Activated T-helper 2 cell treated with anti-CD3 and anti-CD28 coated beads, Interferon-gamma antibody, Interleukin-2, Interleukin-4, amounts not matched to agents 10 μg/mL and 5 μg/mL and 100 μg/mL, durations not matched to agents 14 hours and 24 hours and 36 hours (primary cell): Measurements from ENCODE around the gene OSBPL5. TPM values are rescaled to one million over a fixed set of nuclear protein-coding genes. Genes with fewer than 3 reads are reported as not detected.

ENCODE experiments used
- DNase-seq: peaks from one replicate; pipeline ENCODE4 v3.0.0; 2021; ENCODE audit warnings: low spot score
- H3K27ac Mint-ChIP-seq: one replicate; pipeline ENCODE4 v1.8.0; 2021; ENCODE audit warnings: mixed read lengths
- H3K27me3 Mint-ChIP-seq: one replicate; pipeline ENCODE4 v1.8.0; 2021; ENCODE audit warnings: low read depth, mixed read lengths
- H3K36me3 Mint-ChIP-seq: one replicate; pipeline ENCODE4 v1.8.0; 2021; ENCODE audit warnings: low read depth, mixed read lengths
- H3K4me1 Mint-ChIP-seq: one replicate; pipeline ENCODE4 v1.8.0; 2021; ENCODE audit warnings: low read depth, mixed read lengths
- H3K4me3 Mint-ChIP-seq: one replicate; pipeline ENCODE4 v1.8.0; 2021; ENCODE audit warnings: low read depth, mild to moderate bottlenecking, moderate library complexity, mixed read lengths
- H3K9me3 Mint-ChIP-seq: one replicate; pipeline ENCODE4 v1.8.0; 2021; ENCODE audit warnings: mixed read lengths
- intact Hi-C: fragments of 100-400 bp; cut with micrococcal nuclease; formaldehyde crosslinking; loops from one replicate; pipeline ENCODE4 v1.15.1; 2023
- total RNA-seq: library from RNA; stranded (reverse); gene quantifications from 2 replicates; pipeline ENCODE4 v1.2.3, GENCODE V29; 2022

Gene OSBPL5
- total RNA-seq, 1 donor from 2014 or later, result 2.3 TPM

DNA sequence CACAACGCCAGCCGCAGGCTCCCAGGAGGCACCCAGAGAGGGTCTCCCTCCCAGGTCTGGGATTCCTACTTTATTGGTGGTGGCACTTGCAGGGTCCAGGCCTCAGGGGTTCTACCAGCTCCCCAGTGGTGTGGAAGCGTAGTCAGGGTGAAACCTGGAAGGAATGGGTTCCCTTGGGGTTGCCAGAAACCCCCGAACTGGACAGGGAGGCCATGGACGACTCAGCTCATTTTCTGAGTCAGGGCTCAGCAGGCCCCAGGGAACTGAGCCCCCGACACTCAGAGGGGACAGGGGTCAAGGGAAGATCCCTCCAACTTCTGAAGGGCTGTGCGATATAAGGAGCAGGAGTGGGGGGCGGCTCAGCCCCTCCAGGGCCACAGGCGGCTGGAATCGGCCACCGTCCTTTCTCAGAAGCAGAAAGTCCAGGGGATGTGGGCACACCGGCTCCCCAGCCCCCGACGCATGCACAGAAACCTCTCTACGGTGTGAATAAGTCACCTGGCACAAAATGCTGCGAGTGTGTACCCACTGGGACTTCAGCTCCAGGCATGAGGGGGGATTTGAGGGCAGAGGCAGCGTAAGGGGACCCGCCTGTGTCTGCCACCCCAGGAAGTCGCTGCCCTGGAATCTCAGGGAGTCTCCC is 28.4 kb upstream of the OSBPL5 start:
- no peak for DNase-seq
- Mint-ChIP-seq H3K27ac (no peak overlapping the region), H3K4me3 (no peak overlapping the region)

DNA sequence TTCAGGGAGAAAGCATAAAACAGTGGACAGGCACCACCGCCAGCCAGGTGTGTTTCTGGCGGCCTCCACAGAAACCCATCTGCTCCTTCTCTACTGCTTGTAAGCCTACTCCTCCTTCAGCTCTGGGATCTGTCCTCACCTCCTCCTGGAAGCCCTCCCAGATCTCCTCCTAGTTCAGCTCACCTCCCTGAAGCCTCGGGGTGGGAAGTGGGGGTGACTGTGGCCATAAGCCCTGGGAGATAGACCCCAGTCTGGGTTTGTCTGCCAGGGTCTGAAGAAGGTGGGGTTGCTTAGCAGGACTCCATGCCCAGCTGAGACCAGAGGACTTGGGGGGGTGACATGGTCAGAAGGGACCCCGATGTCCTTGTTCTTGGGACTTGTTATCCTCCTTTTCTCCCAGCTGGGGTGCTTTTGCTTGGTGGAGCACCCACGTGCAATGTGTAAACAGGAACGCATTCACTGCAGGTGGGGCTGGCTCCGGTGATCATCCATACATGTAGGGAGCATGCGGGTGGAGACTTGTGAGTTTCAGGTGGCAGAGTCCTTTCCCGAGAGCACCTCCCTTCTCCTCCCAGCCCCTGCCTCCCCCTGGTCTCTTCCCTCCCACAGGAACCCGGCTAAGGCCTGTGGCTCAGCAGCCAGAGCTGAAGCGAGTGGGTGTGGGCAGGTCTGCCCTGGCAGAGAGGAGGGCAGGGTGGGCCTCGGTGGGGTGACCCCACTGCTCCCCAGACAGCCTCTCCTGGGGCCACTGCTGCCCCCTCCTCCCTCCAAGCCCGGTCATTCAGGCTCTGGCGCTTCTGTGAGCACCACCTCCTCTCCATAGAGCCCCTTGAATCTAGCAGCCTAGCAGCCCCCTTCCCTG is 27.6 kb upstream of the OSBPL5 start:
- Mint-ChIP-seq H3K4me1 (no peaks in the 10 kb centered on the region), H3K27me3 (no peaks in the 10 kb centered on the region), H3K27ac (no peak overlapping the region), H3K36me3 (no peaks in the 10 kb centered on the region), H3K4me3 (no peak overlapping the region), H3K9me3 (no peaks in the 10 kb centered on the region)
- DNase-seq, result no peak
- intact Hi-C loops, result no loop called here

More for the DNA sequence above, 28.4 kb upstream of the OSBPL5 start:
- Mint-ChIP-seq H3K36me3 (no peaks in the 10 kb centered on the region), H3K9me3 (no peaks in the 10 kb centered on the region), H3K27me3 (no peaks in the 10 kb centered on the region), H3K4me1 (no peaks in the 10 kb centered on the region)
- intact Hi-C loops, result no loop called here

DNA sequence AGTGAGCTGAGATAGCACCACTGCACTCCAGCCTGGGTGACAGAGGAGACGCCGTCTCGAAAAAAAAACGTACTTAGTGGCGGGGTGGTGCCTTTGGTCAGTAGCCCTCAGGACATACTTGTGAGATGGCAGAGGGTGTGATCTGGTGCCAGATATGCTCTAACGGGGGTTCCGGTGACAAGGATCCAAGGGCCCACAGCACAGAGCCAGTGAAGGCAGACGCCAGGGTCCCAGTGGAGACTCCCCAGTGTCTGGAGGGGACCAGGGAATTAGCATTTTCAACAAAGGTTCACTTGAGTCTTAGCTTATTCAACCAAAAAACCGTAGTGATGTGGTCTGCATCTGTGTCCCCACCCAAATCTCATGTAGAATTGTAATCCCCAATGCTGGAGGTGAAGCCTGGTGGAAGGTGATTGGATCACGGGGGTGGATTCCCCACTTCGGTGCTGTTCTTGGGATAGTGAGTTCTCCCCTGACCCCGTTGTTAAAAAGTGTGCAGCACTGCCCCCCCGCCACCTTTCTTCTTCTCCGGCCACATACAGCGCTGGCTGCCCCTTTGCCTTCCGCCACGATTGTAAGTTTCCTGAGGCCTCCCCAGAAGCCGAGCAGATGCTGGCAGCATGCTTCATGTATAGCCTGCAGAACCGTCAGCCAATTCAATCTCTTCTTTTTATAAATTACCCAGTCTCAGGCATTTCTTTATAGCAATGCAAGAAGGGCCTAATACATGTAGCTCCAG is 26.6 kb upstream of the OSBPL5 start:
- no peak overlapping the region for H3K27ac Mint-ChIP-seq
- no peak for DNase-seq
- intact Hi-C loops, result no loop called here
- H3K36me3 Mint-ChIP-seq, result no peaks in the 10 kb centered on the region
- no peak overlapping the region for H3K4me3 Mint-ChIP-seq
- no peaks in the 10 kb centered on the region for H3K9me3 Mint-ChIP-seq
- H3K4me1 Mint-ChIP-seq, result no peaks in the 10 kb centered on the region
- H3K27me3 Mint-ChIP-seq, result no peaks in the 10 kb centered on the region

DNA sequence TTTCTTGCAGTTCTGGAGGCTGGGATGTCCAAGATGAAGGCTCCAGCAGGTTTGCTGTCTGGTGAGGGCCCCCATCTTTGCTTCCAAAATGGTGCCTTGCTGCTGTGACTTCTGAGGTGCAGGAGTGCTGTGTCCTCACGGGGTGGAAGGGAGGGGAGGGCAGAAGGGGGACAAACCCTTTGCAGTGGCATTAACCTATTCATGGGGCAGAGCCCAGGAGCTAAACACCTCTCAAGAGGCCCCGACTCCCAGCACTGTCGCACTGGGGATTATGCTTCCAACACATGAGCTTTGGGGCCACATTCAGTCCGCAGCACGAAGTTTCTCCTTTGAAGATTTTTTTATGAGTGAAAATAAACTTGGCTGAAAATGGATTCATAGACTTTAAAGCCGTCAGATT is 25.5 kb upstream of the OSBPL5 start:
- Mint-ChIP-seq H3K27me3 (no peaks in the 10 kb centered on the region), H3K4me1 (no peaks in the 10 kb centered on the region), H3K4me3 (no peak overlapping the region), H3K36me3 (no peaks in the 10 kb centered on the region), H3K27ac (no peak overlapping the region), H3K9me3 (no peaks in the 10 kb centered on the region)
- DNase-seq, result no peak
- intact Hi-C loops, result no loop called here

DNA sequence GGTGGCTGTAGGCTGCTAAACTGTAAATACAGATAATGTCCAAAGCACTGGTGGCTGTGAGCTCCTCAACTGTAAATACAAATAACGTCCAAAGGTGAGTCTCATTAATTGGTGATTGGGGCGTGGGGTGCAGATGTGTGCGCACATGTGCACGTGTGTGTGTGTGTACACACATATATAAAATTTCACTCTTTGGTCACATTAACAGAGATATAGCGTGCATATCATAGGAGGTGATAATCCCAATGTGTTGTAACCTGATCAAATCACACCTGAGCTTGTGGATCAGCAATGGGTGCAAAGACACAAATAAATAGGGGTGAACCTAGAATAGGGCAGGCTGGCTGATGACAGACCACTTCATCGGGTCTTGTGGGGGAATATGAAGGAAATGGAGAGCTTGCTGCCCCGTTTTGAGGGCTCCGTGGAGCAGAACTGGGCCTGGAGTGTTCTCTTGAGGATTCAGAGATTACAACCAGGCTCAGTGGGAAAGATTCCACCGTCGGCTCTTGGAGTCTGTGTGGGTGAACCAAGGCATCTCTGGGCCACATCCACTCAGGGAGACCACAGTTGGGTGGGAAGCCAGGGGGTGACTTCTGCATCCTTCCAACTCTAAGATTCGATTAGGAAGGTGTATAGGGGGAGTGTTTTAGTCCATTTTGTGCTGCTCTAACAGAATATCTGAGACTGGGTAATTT is 24.9 kb upstream of the OSBPL5 start:
- H3K9me3 Mint-ChIP-seq, result no peaks in the 10 kb centered on the region
- intact Hi-C loops, result no loop called here
- no peaks in the 10 kb centered on the region for H3K36me3 Mint-ChIP-seq
- no peak overlapping the region for H3K4me3 Mint-ChIP-seq
- no peaks in the 10 kb centered on the region for H3K27me3 Mint-ChIP-seq
- H3K27ac Mint-ChIP-seq, result no peak overlapping the region
- no peaks in the 10 kb centered on the region for H3K4me1 Mint-ChIP-seq
- no peak for DNase-seq

DNA sequence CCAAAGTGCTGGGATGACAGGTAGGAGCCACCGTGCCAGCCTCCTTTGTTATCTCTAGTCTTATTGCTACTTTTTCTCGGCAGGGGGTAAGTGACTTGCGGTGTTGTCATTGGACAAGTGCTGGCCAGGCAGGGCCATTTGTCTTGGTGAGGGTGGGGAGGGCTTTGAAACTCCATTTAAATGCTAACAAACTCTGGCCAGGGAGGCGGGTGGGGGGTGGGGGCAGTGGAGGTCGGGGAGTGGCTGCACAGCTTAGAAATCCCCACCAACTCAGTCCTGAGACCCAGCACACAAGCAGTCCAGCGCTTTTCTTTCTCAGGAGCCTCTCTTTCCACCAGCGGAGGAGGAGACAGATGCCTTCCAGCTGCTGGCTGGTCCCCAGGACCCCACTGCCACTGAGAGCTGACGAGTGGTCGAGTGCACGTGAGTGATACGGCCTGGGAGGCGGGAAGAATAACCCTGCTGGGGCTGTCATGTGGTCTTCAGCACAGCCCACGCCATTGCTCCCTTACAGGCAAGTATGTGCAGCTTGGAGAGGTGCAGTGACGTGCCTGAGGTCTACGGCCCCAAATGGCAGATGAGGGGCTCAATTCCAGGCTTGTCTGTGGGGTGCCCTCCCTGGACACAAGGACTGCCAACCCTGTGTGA is 24.2 kb upstream of the OSBPL5 start:
- no peaks in the 10 kb centered on the region for H3K9me3 Mint-ChIP-seq
- H3K27me3 Mint-ChIP-seq, result no peaks in the 10 kb centered on the region
- H3K4me3 Mint-ChIP-seq, result no peak overlapping the region
- no peaks in the 10 kb centered on the region for H3K36me3 Mint-ChIP-seq
- intact Hi-C loops, result no loop called here
- H3K4me1 Mint-ChIP-seq, result no peaks in the 10 kb centered on the region
- DNase-seq, result no peak
- H3K27ac Mint-ChIP-seq, result no peak overlapping the region

DNA sequence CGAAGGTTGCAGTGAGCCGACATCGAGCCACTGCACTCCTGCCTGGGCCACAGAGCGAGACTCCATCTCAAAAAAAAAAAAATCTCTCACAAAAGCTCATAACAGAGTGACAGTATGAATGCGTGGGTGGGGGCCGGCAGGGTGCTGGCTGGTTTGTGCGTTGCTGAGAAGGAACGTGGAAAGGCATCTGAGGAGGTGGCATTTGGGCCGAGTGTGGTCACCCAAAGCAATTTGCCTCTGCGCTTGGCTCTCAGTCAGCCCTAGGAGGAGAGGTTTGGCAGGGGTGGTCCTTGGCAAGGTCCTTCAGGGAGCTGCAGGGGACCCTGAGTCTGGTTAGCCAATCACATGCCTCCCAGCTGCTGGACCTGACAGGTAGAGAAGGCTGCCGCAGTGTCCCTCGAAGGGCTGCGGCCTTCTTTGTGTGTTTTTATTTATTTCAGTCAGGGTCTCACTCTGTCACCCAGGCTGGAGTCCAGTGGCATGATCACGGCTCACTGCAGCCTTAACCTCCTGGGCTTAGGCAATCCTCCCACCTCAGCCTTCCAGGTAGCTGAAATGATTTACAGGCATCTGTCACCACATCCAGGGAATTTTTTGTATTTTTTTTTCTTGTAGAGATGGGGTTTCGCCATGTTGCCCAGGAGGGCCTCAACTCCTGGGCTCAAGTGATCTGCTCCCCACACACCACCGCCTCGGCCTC is 23.5 kb upstream of the OSBPL5 start:
- Mint-ChIP-seq H3K9me3 (no peaks in the 10 kb centered on the region), H3K27me3 (no peaks in the 10 kb centered on the region), H3K4me1 (no peaks in the 10 kb centered on the region), H3K27ac (no peak overlapping the region), H3K36me3 (no peaks in the 10 kb centered on the region), H3K4me3 (no peak overlapping the region)
- intact Hi-C loops, result no loop called here
- DNase-seq, result no peak

DNA sequence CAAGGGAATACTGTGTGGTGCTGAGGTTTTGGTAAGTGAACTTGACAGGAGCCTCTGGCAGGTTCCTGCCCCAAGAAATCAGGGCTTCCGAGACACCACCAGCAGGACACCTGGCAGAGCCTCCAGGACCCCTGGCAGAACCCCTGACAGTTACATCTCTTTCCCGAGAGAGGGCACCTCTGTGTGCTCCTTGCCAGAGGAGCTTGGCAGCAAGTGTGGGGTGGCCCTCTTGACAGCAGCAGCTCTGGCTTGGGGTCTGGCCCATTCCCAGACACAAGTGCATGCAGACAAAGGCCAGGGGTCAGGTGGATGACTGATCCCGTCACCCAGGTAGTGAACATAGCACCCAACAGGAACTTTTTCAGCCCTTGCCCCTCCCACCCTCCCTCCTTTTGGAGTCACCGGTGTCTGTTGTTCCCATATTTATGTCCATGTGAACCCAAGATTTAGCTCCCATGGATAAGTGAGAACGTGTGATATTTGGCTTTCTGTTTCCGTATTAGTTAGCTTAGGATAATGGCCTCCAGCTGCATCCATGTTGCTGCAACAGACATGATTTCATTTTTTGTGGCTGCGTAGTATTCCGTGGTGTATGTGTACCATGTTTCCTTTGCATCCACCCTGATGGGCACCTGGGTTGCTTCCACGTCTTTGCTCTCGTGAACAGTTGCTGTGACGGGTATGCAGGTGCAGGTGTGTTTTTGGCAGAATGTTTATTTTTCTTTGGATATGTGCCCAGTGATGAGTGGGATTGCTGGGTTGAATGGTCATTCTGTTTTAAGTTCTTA is 21.2 kb upstream of the OSBPL5 start:
- no peaks in the 10 kb centered on the region for H3K36me3 Mint-ChIP-seq

DNA sequence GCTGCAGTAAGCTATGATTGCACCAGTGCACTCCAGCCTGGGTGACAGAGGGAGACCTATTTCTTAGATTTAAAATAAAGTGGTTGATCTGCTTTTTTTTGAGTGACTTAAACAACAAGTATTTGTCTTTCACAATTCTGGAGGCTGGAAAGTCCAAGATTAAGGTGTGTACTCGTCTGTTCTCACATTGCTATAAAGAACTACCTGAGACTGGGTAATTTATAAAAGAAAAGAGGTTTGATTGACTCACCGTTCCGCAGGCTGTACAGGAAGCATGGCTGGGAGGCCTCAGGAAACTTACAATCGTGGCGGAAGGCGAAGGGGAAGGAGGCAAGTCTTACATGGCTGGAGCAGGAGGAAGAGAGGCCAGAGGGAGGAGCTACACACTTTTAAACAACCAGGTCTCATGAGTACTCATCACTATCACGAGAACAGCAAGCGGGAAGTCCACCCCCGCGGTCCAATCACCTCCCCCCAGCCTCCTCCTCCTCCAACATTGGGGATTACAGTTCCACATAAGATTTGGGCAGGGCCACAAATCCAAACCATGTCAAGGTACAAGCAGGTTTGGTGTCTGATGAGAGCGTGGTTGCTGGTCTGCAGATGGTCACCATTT is 19.7 kb upstream of the OSBPL5 start:
- no peak for DNase-seq
- Mint-ChIP-seq H3K4me1 (no peaks in the 10 kb centered on the region), H3K27me3 (no peaks in the 10 kb centered on the region), H3K36me3 (no peaks in the 10 kb centered on the region), H3K9me3 (no peaks in the 10 kb centered on the region), H3K27ac (no peak overlapping the region), H3K4me3 (no peak overlapping the region)
- intact Hi-C loops, result no loop called here

More for the DNA sequence above, 21.2 kb upstream of the OSBPL5 start:
- intact Hi-C loops, result no loop called here
- Mint-ChIP-seq H3K4me3 (no peak overlapping the region), H3K9me3 (no peaks in the 10 kb centered on the region), H3K4me1 (no peaks in the 10 kb centered on the region), H3K27me3 (no peaks in the 10 kb centered on the region), H3K27ac (no peak overlapping the region)
- no peak for DNase-seq

DNA sequence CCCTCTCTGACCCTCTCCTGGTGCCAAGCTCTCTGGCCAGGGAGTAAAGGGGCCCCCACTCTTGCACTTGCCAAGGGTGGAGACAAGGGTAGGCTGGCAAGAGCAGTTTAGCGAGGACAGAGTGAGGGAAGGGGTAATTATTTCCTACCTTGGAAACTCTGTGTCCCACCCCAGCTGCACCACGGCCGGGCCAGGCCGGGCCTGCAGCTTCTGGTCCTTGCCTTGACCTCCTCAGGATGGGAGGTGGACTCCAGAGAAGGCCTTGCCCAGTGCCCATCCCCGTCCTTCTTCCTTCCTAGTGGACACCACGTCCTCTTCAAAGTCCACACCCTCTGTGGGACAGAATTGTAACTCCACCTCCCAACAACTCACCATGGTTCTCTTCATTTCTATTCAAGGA is 18.4 kb upstream of the OSBPL5 start:
- Mint-ChIP-seq H3K4me3 (no peak overlapping the region), H3K36me3 (no peaks in the 10 kb centered on the region), H3K4me1 (no peaks in the 10 kb centered on the region), H3K27ac (no peak overlapping the region), H3K27me3 (no peaks in the 10 kb centered on the region), H3K9me3 (no peaks in the 10 kb centered on the region)
- intact Hi-C loops, result no loop called here
- DNase-seq, result no peak

DNA sequence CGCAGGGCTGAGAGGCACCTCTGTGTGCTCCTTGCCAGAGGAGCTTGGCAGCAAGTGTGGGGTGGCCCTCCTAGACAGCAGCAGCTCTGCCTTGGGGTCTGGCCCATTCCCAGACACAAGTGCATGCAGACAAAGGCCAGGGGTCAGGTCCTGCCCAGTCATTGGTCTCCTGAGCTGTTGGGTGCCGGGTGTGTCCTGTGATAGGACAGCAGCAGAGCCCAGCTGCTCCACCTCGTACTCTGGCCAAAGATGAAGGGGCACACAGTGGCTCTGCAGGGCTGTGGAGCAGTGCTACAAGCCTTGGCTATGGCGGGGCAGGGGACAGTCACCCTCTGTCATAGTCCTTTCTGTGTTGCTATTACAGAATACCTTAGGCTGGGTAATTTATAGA is 17.3 kb upstream of the OSBPL5 start:
- Mint-ChIP-seq H3K4me3 (no peak overlapping the region), H3K27me3 (no peaks in the 10 kb centered on the region)
- intact Hi-C loops, result no loop called here

More for the DNA sequence above, 17.3 kb upstream of the OSBPL5 start:
- no peaks in the 10 kb centered on the region for H3K36me3 Mint-ChIP-seq
- no peaks in the 10 kb centered on the region for H3K9me3 Mint-ChIP-seq
- DNase-seq, result no peak
- no peaks in the 10 kb centered on the region for H3K4me1 Mint-ChIP-seq
- H3K27ac Mint-ChIP-seq, result no peak overlapping the region
